NCI-H146 treated with DMSO at 0.1 percent for 48 hours (cell line): Measurements from ENCODE around the gene HDAC4.

Source experiments
- DNase-seq: peaks from one replicate; lab custom pipeline; 2025; ENCODE audit not compliant: unreplicated experiment; lab: John Stamatoyannopoulos, UW

The HDAC4 gene

GRCh38 chr2:239311132-239312040 lies 89.4 kb downstream of the HDAC4 start:
- DNase-seq = no peak

- DNase-seq = no peak
These were observed 90.3 kb downstream of the HDAC4 start for GRCh38 chr2:239310401-239311061.

- no peak for DNase-seq
These were observed 91.2 kb downstream of the HDAC4 start for GRCh38 chr2:239309398-239310245.

GRCh38 chr2:239308661-239309397 lies 92.0 kb downstream of the HDAC4 start:
- no peak for DNase-seq

GRCh38 chr2:239307921-239308613 lies 92.8 kb downstream of the HDAC4 start:
- no peak for DNase-seq

- DNase-seq = no peak
These were observed 93.6 kb downstream of the HDAC4 start for GRCh38 chr2:239307221-239307569.

DNA sequence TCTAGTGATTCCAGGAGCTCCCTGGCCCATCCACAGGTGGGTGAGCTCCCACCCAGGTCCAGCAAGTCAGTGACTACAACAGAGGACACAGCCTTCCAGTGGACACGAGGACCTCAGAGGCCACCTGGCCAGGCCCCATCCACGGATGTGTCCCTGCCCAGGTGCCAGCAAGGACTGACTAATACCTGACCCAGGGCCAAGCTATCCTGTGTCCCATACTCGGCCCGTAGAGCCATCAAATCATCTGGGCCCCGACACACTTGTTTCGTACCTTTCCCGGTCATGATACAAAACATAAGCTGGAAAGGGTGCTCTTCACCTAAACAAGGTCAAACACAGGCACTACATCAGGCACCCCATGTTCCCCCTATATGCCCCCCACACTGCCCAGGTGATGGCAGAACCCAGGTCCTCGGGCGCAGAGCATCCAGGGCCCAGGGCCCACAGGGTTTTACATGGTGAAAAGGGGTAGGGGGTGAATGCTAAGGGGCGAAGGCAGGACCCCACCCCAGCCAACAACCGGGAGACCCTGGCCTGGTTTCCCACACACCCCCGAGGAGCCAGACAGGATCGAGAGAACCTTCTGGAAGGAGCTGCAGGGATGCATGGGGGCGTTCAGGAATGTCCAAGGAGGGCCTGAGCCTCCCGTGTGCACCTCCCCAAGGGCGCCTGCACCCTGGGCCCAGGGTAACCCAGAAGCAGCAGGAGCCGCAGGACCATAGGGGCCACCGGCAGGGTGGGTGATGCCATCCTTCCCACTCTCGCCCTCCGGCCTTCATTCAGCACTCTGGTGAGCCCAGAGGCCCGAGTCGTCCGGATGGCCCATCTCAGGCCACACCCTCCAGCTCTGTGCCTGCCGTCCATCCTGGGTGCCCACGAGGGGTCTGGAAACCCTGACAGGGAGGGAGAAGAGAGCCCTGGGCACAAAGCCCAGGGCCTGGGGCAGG lies 94.3 kb downstream of the HDAC4 start:
- DNase-seq = no peak

DNA sequence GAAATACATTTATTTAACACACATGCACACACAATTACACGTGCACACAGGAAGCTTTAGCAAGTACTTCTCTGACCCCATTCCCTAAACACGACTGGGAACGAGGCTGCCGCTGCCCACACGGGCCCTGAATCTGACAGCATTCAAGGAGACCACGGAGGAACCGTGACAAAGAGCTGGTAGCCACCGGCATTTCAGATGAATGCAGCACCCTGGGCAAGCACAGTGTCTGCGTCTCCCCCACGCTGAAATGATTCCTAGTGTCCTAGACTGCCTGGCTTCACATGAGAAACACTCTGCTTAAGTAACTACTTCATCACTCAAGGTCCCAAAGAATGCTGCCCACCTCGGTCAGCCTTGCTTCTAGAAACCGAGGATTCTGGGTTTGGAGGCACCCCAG lies 95.0 kb downstream of the HDAC4 start:
- no peak for DNase-seq

DNA sequence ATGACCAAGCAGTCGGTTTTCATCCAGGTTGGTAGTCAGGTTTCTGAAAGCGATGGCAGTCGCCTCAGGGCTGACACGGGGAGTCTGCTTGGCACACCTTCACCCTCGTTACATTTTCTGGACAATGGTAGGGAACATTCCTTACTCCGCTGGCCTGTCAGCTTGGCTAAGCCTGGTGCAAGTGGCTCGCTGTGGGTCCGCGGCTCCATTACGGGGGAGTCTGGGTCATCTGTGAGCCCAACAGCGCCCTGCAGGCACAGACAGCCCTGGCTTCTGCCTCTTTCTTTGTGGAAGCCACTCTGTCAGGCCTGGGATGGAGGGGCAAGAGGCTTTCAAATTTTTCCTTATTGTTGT lies 95.6 kb downstream of the HDAC4 start:
- DNase-seq = no peak

- DNase-seq = no peak
These were observed 96.1 kb downstream of the HDAC4 start for GRCh38 chr2:239304533-239305221.

DNA sequence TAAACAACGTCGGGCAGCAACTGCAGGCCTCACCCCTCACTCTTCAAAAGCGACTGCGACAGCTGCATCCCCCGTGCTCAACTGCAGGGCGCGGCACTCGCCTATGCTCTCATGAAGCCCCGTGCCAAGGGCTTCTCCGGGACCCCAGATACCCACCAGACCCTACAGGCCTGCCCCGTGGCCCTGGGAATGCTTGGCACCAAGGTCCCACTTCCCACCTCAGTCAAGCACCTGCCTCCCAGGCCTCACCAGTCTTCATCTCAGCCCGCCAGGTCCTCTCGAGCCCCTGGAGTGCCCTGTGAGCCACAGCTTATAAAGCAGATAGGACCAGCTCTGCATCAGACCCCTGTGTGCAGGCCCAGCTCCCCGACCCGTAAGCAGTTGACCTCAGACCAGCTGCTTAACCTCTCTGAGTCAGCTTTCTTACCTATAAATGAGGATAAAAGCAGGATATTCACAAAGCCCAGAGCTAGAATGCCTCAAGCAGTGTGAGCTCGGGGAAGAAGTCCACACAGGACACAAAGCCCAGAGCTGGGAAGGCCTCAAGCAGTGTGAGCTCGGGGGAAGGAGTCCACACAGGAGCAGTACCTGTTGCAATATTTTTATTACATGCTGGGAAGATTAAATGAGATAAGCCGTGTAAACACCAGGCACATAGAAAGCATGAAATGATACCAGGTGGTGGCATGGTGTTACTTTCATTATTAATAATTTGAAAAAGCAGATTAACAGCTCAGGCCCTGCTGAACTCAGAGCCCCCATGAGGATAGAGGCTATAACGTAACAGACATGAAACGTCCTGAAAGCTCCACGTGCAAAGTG lies 96.9 kb downstream of the HDAC4 start:
- DNase-seq = peak; percentile 36

DNA sequence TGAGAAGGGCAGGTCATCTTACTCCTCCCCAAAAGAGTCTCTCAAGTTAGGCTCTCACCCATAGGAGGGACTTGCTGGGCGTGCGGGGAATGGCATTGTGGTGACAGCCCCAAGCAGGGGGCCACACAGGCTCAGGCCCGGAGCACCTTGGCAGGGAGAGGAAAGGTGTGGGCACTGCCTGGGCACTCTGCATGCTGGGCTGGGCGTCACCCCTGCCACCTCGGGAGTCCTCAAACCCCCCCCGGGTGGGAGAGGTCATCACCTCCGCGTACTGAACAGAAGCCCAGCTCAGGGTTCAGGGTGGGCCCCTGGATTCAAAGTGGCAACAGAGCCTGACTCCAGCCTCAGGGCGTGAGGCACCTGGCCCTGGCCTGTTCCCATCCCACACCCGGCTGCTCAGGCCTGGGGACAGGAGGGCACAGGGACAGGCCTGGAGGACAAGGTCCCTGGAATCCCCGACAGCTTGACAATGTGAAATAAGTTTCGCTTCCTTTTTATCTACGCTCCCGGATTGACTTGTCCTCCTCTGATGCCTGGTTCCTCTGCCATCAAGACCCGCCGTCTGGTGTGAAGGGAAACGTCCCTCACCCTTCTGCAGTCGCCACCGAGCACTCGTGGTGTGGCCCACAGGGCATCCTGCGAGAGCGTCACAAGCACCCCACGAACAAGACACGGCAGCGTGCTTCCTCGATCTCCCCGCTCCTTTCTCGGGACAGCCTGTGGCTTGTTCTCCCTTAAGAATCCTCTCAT lies 97.8 kb downstream of the HDAC4 start:
- no peak for DNase-seq

- DNase-seq = no peak
These were observed 98.6 kb downstream of the HDAC4 start for GRCh38 chr2:239302083-239302807.

- no peak for DNase-seq
These were observed 99.7 kb downstream of the HDAC4 start for GRCh38 chr2:239300871-239301735.

DNA sequence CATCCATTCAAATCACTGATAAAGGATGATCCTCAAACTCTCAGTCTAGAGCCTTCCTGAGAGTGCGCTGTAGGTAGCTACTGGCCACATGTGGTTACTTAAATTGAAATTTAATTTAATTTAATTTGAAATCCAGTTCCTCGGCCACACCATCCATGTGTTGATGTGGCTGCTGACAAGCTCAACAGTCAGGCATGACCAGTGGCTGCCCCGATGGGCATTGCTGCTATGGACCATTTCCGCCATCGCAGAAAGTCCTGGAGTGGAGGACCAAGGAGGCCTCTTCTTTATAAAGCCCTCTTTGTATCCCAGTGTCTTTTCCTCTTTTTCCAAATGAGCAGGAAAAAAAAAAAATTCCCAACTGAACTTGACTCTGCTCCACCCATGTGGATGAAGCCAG lies 100.6 kb downstream of the HDAC4 start:
- DNase-seq = no peak
